Cardiac muscle cell (in vitro differentiated cells and primary cell): ENCODE data around the gene HOXD12. TPM values are rescaled to one million over a fixed set of nuclear protein-coding genes. Genes with fewer than 3 reads are reported as not detected.
A peak's percentile ranks its signal among the peaks of the same experiment; 100 is the strongest.

Experiments used
- DNase-seq, 2 donors: peaks; one replicate each; pipeline versions ENCODE4 v3.0.0 to v3.0.0-alpha.2; 2010 to 2017; ENCODE audit warnings: low read depth in 1 of 2, low spot score in 1 of 2
- H3K27ac ChIP-seq: fragments of 200-600 bp; sonication (generic); 2 replicates; pipeline ENCODE4 v1.5.1; 2016
- H3K27me3 ChIP-seq: fragments of 200-600 bp; sonication (generic); 2 replicates; pipeline ENCODE4 v1.6.0; 2016; ENCODE audit warnings: control low read depth
- H3K36me3 ChIP-seq: fragments of 200-600 bp; sonication (generic); 2 replicates; pipeline ENCODE4 v1.5.1; 2016; ENCODE audit warnings: control low read depth
- H3K4me1 ChIP-seq: fragments of 200-600 bp; sonication (generic); 2 replicates; pipeline ENCODE4 v1.8.1; 2017; ENCODE audit warnings: low read depth, mild to moderate bottlenecking, mixed run types
- H3K4me3 ChIP-seq: fragments of 200-600 bp; sonication (generic); 2 replicates; pipeline ENCODE4 v1.5.1; 2016; ENCODE audit warnings: mild to moderate bottlenecking
- H3K9me3 ChIP-seq: fragments of 200-600 bp; sonication (generic); 2 replicates; pipeline ENCODE4 v1.5.1; 2017; ENCODE audit warnings: low read depth, mild to moderate bottlenecking, control low read depth
- polyA plus RNA-seq: library from polyadenylated mRNA; unstranded; fragments of >200 nt; fragmentation: Nextera tagmentation; extraction: Ambion mirVana; gene quantifications from 2 replicates; pipeline ENCODE4 v1.2.1, GENCODE V29; 2016
- total RNA-seq: library from RNA; depleted of rRNA; stranded (reverse); fragments of >200 nt; gene quantifications from 2 replicates; pipeline ENCODE4 v1.2.3, GENCODE V29; 2016
- TF ChIP-seq, protein P1 (sequence below): IDR thresholded peaks from 2 replicates; pipeline ENCODE4 v1.5.1; 2012; ENCODE audit warnings: low read depth, mild to moderate bottlenecking, low read length

The HOXD12 gene
- total and polyA plus RNA-seq, 2 experiments from 2014 or later, result not detected

DNA sequence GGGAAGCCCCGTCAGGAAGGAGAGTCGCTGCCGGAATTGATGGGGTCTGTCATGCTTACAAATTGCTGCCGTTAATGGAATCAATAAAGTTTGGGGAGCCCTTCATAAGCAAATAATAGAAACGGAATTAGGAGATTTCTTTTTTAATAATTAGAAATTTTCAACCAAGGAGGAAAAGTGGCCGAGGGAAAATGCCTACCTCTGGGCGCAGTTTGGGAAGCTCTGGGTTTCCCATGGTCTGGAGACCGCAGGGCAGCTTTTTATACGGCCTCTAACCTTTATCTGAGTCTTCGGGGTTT lies 17.1 kb upstream of the HOXD12 start:
- TF ChIP-seq, protein P1, sequence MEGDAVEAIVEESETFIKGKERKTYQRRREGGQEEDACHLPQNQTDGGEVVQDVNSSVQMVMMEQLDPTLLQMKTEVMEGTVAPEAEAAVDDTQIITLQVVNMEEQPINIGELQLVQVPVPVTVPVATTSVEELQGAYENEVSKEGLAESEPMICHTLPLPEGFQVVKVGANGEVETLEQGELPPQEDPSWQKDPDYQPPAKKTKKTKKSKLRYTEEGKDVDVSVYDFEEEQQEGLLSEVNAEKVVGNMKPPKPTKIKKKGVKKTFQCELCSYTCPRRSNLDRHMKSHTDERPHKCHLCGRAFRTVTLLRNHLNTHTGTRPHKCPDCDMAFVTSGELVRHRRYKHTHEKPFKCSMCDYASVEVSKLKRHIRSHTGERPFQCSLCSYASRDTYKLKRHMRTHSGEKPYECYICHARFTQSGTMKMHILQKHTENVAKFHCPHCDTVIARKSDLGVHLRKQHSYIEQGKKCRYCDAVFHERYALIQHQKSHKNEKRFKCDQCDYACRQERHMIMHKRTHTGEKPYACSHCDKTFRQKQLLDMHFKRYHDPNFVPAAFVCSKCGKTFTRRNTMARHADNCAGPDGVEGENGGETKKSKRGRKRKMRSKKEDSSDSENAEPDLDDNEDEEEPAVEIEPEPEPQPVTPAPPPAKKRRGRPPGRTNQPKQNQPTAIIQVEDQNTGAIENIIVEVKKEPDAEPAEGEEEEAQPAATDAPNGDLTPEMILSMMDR, result no peak
- Histone ChIP-seq H3K27me3 (peaks cover 100% of the 10 kb centered on the region), H3K9me3 (no peaks in the 10 kb centered on the region), H3K27ac (no peak overlapping the region), H3K4me3 (no peak overlapping the region), H3K4me1 (peaks cover 11% of the 10 kb centered on the region), H3K36me3 (no peaks in the 10 kb centered on the region)
- DNase-seq, result no peak

DNA sequence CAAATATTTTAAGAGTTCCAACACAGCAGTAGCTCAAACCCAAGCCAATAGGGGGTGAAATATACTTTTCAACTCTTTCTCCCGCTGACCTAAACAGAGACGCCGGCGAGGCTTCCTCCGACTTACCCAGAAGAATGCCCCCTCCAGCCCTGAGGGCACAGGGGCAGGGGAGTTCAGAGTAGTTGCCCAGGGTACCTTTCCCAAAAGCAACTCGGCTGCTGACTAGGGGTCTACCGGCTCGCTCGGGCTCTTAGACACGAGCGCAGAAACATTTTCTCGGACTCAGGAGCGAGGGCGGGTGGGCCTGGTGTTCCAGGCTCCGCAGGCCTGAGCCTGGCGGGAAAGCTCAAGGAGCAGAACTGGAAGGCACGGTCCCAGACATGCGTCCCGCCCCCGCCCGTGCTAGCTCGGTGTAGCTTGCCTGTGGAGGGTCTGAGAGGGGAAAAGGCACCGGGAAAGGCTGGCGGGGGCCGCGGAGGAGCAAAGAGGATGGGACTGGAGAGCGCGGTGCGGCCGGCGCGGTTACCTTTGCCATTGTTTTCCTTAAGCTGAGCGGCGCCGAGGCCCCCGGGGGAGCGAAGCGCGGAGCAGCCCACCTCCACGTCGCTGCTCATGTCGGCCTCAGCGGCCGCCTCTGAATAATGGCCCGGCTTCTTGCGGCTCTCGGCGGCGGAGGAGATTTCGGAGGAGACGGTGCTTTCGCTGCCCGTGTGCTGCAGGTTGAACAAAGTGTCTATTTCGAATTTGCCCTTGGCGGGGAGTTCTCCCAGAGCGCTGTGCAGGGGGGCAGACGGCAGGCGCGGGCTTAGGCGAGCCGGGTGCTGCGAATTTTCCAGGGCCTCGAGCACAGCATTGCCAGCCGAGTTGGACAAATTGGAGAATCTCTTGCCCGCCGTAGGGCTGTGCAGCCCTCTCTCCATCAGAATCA lies 16.5 kb upstream of the HOXD12 start:
- Histone ChIP-seq H3K9me3 (no peaks in the 10 kb centered on the region), H3K27me3 (peaks cover 100% of the 10 kb centered on the region), H3K4me3 (peak overlapping the region; percentile 11), H3K27ac (no peak overlapping the region), H3K36me3 (no peaks in the 10 kb centered on the region), H3K4me1 (peaks cover 11% of the 10 kb centered on the region)
- DNase-seq, result peak in 1 of 2 donors; percentile 47
- TF ChIP-seq, protein P1, result no peak

- Histone ChIP-seq H3K27ac (no peak within 1 kb of the TSS), H3K27me3 (peaks cover 100% of the 10 kb centered on the region), H3K9me3 (no peaks in the 10 kb centered on the region), H3K36me3 (no peaks in the 10 kb centered on the region), H3K4me1 (peaks cover 8% of the 10 kb centered on the region), H3K4me3 (peak within 1 kb of the TSS; percentile 11)
- TF ChIP-seq, protein P1, result no peak
- no peak for DNase-seq
Measured at GRCh38 chr2:176083796-176084261, 15.8 kb upstream of the HOXD12 start, which contains the start of gene EVX2. TSS of gene EVX2 (minus strand) at chr2:176083962. CDS start at chr2:176083776, 186 bp downstream.

DNA sequence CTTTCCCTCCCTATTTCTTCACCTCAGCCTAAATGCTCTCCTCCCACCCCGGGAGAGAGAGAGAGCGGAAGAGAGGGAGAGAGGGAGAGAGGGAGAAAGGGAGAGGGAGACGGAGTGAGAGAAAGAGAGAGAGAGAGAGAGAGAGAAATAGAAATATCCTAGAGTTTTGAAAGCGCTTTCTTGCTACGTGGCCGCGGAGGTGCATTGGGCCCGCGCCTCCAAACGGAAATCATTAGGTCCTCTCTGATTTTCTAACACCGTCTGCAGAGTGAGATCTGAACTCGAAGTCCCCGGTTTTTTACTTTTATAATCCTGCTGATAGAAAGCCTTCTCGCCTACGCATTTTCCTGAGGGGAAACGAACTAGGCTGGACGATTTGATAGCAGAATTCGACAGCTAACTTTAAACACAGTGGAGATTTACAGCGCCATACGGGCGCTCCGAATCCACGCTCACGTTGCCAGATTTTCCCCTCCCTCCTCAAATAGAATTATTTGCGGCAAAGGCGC lies 14.9 kb upstream of the HOXD12 start:
- Histone ChIP-seq H3K4me1 (peaks cover 8% of the 10 kb centered on the region), H3K4me3 (no peak overlapping the region), H3K9me3 (no peaks in the 10 kb centered on the region), H3K36me3 (no peaks in the 10 kb centered on the region), H3K27ac (no peak overlapping the region), H3K27me3 (peaks cover 100% of the 10 kb centered on the region)
- no peak for DNase-seq
- TF ChIP-seq, protein P1, result no peak

GRCh38 chr2:176085120-176085788 lies 14.3 kb upstream of the HOXD12 start:
- Histone ChIP-seq H3K27ac (no peak overlapping the region), H3K4me3 (peak overlapping the region; percentile 25), H3K36me3 (no peaks in the 10 kb centered on the region), H3K4me1 (peaks cover 8% of the 10 kb centered on the region), H3K9me3 (no peaks in the 10 kb centered on the region), H3K27me3 (peaks cover 100% of the 10 kb centered on the region)
- TF ChIP-seq, protein P1, result no peak
- DNase-seq, result no peak
